Activated naive CD4-positive, alpha-beta T cell treated with anti-CD3 and anti-CD28 coated beads, Interleukin-2, amount 50 U/mL, for 72 hours (primary cell): ENCODE measurements around the gene CPNE6. TPM values are rescaled to one million over a fixed set of nuclear protein-coding genes. Genes with fewer than 3 reads are reported as not detected.
"Not testable (repeated sequence)": the region's sequence is repeated elsewhere in the genome, so short reads cannot be mapped to it uniquely, and the experiment has no call there.

Experiments
- ATAC-seq, 2 donors: fragments of 150-1000 bp; cut with Tn5 transposase; 2 replicates each; pipeline ENCODE4 v1.10.0; 2021; ENCODE audit warnings: mild to moderate bottlenecking in 2 of 2, moderate library complexity in 2 of 2
- DNase-seq, 2 donors: peaks; one replicate each; pipeline ENCODE4 v3.0.0; 2021 to 2022; ENCODE audit warnings: low spot score in 2 of 2
- H3K27ac Mint-ChIP-seq, 2 donors: one replicate each; pipeline ENCODE4 v1.8.0; 2022; ENCODE audit warnings: mild to moderate bottlenecking in 2 of 2, mixed read lengths in 2 of 2
- H3K36me3 Mint-ChIP-seq, 2 donors: one replicate each; pipeline ENCODE4 v1.8.0; 2022; ENCODE audit warnings: mixed read lengths in 2 of 2
- H3K9me3 Mint-ChIP-seq, 2 donors: one replicate each; pipeline ENCODE4 v1.8.0; 2022; ENCODE audit warnings: mixed read lengths in 2 of 2
- total RNA-seq, 2 donors: library from RNA; stranded (reverse); gene quantifications; one replicate each; pipeline ENCODE4 v1.2.3, GENCODE V29; 2022

CPNE6 gene
- total RNA-seq, 2 donors from 2014 or later: 0.14 TPM; not detected in 1

DNA sequence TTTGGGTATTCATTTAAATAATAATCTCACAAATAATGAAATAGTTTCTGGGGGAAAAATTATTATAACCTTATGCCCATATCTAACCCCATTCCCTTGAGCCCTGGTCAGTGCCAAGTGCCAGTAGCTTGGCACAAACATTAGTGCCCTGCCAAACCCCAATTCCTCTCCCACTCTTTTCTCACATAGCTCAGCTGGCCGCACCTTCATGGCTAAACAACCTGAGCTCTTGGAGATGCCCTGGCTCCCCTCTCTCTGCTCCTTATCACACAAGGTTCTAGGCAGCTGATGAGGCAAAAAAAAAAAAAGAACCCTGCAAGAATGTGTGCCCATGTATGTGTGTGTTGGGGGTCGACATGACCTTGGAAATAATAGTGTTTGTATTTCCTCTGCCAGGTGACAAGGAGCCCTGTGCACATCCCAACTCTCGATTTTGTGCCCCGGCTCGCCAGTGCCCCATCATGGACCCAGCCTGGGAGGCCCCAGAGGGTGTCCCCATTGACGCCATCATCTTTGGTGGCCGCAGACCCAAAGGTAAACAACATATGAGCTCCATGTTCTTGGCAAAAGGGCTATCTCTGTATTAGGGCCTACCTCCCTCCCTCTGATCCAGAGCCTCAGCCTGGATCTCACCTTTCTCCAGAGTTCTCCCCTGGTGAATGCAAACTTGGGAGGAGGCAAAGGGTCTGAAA, 31.1 kb downstream of the CPNE6 start:
- H3K27ac Mint-ChIP-seq: no peak overlapping the region
- ATAC-seq: no peak
- H3K9me3 Mint-ChIP-seq: no peaks in the 10 kb centered on the region
- H3K36me3 Mint-ChIP-seq: peaks cover 15 to 29% of the 10 kb centered on the region in 2 donors
- no peak for DNase-seq

DNA sequence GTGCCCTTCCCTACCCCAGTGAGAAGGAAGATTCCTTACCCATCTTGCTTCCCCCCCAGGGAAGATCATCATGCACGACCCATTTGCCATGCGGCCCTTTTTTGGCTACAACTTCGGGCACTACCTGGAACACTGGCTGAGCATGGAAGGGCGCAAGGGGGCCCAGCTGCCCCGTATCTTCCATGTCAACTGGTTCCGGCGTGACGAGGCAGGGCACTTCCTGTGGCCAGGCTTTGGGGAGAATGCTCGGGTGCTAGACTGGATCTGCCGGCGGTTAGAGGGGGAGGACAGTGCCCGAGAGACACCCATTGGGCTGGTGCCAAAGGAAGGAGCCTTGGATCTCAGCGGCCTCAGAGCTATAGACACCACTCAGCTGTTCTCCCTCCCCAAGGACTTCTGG, 32.1 kb downstream of the CPNE6 start:
- no peak for ATAC-seq
- Mint-ChIP-seq H3K27ac (peak overlapping the region in 1 of 2 donors; percentile 72), H3K36me3 (peaks cover 15 to 29% of the 10 kb centered on the region in 2 donors)

DNA sequence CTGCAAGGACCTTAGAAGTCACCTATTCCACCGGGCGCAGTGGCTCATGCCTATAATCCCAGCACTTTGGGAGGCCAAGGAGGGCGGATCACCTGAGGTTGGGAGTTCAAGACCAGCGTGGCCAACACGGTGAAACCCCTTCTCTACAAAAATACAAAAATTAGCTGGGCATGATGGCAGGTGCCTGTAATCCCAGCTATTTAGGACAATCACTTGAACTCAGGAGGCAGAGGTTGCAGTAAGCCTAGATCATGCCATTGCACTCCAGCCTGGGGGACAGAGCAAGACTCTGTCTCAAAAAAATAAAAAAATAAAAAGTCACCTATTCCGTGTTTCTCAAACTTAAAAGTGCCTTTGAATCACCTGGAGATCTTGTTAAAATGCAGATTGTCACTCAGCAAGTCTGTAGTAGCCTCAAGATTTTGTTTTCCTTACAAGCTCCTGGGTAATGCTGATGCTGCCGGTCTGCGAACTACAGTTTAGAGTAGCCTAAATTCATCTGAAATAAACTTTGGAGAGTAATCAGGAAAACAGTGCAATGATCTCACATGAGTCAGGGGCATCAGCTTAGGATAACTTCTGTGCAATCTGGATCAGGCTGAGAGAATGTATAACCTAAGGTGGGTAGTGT, 34.4 kb downstream of the CPNE6 start:
- H3K36me3 Mint-ChIP-seq: peaks cover 15 to 23% of the 10 kb centered on the region in 2 donors
- DNase-seq, ATAC-seq, H3K9me3 Mint-ChIP-seq: not testable (repeated sequence)
- peak overlapping the region; percentile 15 to 16 for H3K27ac Mint-ChIP-seq

More for the DNA sequence above, 32.1 kb downstream of the CPNE6 start:
- no peaks in the 10 kb centered on the region for H3K9me3 Mint-ChIP-seq
- no peak for DNase-seq

- ATAC-seq: no peak
- no peak overlapping the region for H3K27ac Mint-ChIP-seq
These were observed 35.4 kb downstream of the CPNE6 start for GRCh38 chr14:24106672-24107271.

DNA sequence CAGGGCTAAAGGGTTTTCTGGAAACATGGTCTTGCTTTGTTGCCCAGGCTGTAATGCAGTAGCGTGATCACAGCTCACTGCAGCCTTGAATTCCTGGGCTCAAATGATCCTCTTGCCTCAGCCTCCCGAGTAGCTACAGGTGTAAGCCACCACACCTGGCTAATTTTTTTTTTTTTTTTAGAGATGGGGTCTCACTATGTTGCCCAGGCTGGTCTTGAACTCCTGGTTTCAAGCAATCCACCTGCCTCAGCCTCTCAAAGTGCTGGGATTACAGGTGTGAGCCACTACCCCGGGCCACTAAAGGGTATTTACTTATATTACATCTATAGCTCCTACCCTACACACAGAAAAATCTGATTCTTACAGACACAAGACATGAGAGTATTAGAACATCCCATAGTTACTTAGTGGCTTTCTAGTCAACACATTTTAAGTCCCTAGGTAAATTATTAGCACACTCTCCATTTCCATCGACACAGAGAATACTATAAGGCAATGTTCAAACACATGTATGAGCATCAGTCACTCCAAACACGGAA, 37.0 kb downstream of the CPNE6 start:
- peak overlapping the region; percentile 82 to 86 for H3K27ac Mint-ChIP-seq
- H3K36me3 Mint-ChIP-seq: peaks cover 11 to 19% of the 10 kb centered on the region in 2 donors
- ATAC-seq (no peak), DNase-seq (no peak)
- no peaks in the 10 kb centered on the region for H3K9me3 Mint-ChIP-seq

More at GRCh38 chr14:24106672-24107271, 35.4 kb downstream of the CPNE6 start:
- H3K9me3 Mint-ChIP-seq: no peaks in the 10 kb centered on the region
- no peak for DNase-seq
- peaks cover 15 to 23% of the 10 kb centered on the region in 2 donors for H3K36me3 Mint-ChIP-seq

DNA sequence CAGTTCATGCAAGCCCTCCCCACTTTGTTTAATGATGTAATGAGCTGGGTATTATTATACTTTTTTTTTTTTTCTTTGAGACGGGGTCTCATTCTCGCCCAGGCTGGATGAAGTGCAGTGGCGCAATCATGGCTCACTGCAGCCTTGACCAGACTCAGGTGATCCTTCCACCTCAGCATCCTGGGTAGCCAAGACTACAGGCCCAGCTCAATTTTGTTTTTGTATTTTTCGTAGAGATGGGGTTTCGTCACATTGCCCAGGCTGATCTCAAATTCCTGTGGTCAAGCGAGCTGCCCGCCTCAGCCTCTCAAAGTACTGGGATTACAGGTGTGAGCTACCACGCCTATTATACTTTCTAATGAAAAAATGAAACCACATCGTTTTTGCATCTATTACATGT, 38.7 kb downstream of the CPNE6 start:
- peak overlapping the region in 1 of 2 donors; percentile 86 for H3K27ac Mint-ChIP-seq
- peaks cover under 1 to 2% of the 10 kb centered on the region in 2 donors for H3K36me3 Mint-ChIP-seq
- DNase-seq: no peak
- no peaks in the 10 kb centered on the region for H3K9me3 Mint-ChIP-seq
- ATAC-seq: no peak

GRCh38 chr14:24110523-24110922, 39.2 kb downstream of the CPNE6 start:
- H3K36me3 Mint-ChIP-seq: peaks cover 5% of the 10 kb centered on the region in 2 donors
- peak overlapping the region in 1 of 2 donors; percentile 32 for H3K27ac Mint-ChIP-seq
- H3K9me3 Mint-ChIP-seq: no peaks in the 10 kb centered on the region
- DNase-seq (no peak), ATAC-seq (no peak)

- Mint-ChIP-seq H3K27ac (peak overlapping the region; percentile 99), H3K36me3 (peaks cover 18 to 34% of the 10 kb centered on the region in 2 donors), H3K9me3 (no peaks in the 10 kb centered on the region)
- no peak for ATAC-seq
- no peak for DNase-seq
These were observed 42.0 kb downstream of the CPNE6 start for GRCh38 chr14:24113379-24113800.

DNA sequence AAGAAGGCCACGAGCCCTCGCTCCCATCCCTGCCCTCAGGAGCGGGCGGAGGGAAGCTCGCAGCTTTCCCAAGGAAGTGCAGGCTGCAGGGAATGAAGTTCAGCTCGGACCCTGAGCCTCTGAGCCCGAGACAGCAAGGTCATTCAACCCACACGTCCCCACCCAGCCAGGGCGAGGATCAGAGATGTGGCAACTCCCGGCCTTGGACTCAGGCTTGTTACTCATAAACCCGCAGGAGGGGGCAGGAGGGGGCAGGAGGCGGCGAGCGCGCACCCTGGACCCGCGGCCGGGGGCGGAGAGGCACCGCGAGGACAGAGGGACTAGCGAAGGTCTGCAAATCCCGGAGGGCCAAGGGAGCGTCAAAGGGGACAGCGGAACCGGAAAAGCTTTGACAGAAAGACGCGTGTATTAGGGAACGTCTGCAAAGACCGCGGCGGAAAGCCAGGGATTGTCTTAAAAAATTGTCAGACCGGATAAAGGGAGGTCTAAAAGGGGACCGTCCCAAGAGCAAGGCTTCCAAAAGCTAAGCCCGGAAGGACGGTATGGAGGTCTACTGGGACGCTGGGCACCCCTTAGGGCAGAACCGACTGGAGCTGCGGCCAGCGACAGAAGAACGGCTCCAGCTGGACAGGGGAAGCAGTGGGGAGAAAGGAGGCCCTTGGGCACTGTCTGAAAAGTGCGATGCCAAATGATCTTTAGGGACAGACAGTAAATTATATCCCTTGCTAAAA, 42.6 kb downstream of the CPNE6 start:
- ATAC-seq: peak; percentile 44 to 58
- peaks cover 23 to 40% of the 10 kb centered on the region in 2 donors for H3K36me3 Mint-ChIP-seq
- H3K9me3 Mint-ChIP-seq: no peaks in the 10 kb centered on the region
- DNase-seq: peak; percentile 76 to 90
- H3K27ac Mint-ChIP-seq: peak overlapping the region; percentile 99

- peaks cover 27 to 43% of the 10 kb centered on the region in 2 donors for H3K36me3 Mint-ChIP-seq
- H3K27ac Mint-ChIP-seq: peak within 1 kb of the TSS; percentile 99
- DNase-seq: peak; percentile 96 to 99
- H3K9me3 Mint-ChIP-seq: no peaks in the 10 kb centered on the region
- ATAC-seq: peak; percentile 89 to 91
These were observed 43.4 kb downstream of the CPNE6 start, which contains the start of the genes DCAF11 and NRL for GRCh38 chr14:24114532-24115421. TSS of gene DCAF11 (plus strand) at chr14:24114777. CDS start at chr14:24115595, 818 bp downstream. TSS of gene NRL (minus strand) at chr14:24114949. CDS start at chr14:24082848, 32,101 bp downstream.

- peak overlapping the region; percentile 99 for H3K27ac Mint-ChIP-seq
- H3K9me3 Mint-ChIP-seq: no peaks in the 10 kb centered on the region
- no peak for ATAC-seq
- H3K36me3 Mint-ChIP-seq: peaks cover 27 to 43% of the 10 kb centered on the region in 2 donors
- DNase-seq: no peak
These were observed 44.2 kb downstream of the CPNE6 start for GRCh38 chr14:24115422-24116127.

DNA sequence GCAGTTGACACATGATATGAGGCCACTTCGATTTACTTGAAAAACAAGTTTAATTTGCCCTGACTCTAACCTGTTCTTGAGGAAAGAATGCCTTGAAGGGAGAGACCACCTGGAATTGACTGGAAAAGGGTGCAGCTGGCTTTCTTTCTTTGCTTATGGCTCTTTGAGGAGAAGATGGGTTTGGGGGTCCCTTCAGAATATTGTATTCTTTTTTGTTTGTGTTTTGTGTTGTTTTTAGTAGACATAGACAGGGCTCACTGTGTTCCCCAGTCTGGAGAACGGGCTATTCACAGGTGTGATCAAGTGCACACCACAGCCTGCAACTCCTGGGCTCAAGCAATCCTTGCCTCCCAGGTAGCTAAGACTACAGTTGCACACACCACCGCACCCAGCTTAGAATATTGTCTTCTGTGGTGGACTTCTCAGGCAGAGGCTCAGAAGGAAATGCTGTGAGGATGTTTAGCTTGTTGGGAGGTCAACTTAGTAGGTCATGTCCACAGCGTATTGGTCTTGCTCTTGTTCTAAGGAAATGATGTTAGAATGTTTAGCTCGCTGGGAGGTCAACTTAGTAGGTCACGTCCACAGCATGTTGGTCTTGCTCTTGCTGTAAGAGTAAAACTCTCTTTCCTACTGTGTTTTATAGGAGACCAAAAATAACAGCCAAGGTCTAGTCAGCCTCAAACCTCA, 44.9 kb downstream of the CPNE6 start:
- Mint-ChIP-seq H3K27ac (peak overlapping the region; percentile 87 to 99), H3K9me3 (no peaks in the 10 kb centered on the region), H3K36me3 (peaks cover 27 to 43% of the 10 kb centered on the region in 2 donors)
- ATAC-seq (no peak), DNase-seq (no peak)

DNA sequence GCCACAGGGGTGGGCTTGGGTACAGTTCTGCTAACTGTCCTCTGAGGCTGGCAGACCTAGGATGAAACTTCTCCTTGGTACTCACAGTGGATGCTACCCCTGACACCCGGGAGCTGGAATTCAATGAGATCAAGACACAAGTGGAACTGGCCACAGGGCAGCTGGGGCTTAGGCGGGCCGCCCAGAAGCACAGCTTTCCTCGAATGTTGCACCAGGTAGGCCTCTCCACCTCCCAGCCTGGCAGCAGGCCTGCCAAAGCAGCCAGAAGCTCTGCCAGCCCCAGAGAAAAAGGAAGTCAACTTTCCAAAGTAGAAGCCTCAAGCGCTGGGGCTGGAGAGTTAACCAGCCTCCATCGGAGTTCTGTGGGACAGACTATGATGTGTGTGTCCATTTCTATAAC, 45.8 kb downstream of the CPNE6 start:
- Mint-ChIP-seq H3K9me3 (no peaks in the 10 kb centered on the region), H3K36me3 (peaks cover 27 to 48% of the 10 kb centered on the region in 2 donors), H3K27ac (no peak overlapping the region)
- ATAC-seq: no peak
- DNase-seq: no peak

GRCh38 chr14:24119691-24120090, 48.3 kb downstream of the CPNE6 start:
- DNase-seq (no peak), ATAC-seq (no peak)
- peak overlapping the region in 1 of 2 donors; percentile 34 for H3K27ac Mint-ChIP-seq
- H3K36me3 Mint-ChIP-seq: peaks cover 27 to 48% of the 10 kb centered on the region in 2 donors
- no peaks in the 10 kb centered on the region for H3K9me3 Mint-ChIP-seq
